HG03439 (cell line): ENCODE measurements around the gene RELB.
A peak's percentile ranks its signal among the peaks of the same experiment; 100 is the strongest.

Experiments used
- ATAC-seq: cut with Tn5 transposase; IDR thresholded peaks from one replicate; pipeline ENCODE4 v1.9.1; 2021; ENCODE audit warnings: mild to moderate bottlenecking, moderate library complexity; ENCODE audit not compliant: unreplicated experiment

RELB gene

DNA sequence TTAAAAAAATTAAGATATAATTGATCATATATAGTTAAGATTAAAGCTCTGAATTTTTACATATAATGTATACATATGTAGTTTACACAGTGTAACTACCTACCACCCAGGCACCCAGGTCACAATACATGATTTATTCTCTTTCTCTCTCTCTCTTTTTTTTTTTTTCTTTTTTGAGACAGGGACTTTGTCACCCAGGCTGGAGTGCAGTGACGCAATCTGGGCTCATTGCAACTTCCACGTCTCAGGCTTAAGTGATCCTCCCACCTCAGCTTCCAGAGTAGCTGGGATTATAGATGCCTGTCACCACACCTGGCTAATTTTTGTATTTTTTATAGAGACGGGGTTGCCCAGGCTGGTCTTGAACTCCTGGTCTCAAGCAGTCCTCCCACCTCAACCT lies 18.8 kb downstream of the RELB start:
- no peak for ATAC-seq

GRCh38 chr19:45021971-45022370 lies 20.7 kb downstream of the RELB start:
- ATAC-seq: no peak

DNA sequence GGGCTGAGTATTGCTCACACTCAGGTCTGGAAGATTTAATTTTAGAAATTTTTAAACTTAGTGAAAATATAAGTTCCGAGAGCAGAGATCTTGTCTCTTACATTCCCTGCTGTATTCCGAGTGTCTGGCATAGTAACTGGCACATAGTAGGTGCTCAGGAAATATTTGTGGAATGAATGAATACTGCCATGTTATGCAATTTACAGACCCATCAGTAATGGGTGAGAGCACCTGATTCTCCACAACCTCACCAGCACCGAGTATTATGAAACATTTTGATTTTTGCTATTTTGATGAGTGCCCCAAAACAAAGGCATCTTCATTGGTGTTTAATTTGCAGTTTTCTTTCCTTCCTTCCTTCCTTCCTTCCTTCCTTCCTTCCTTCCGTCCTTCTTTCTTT lies 21.8 kb downstream of the RELB start:
- ATAC-seq: no peak

GRCh38 chr19:45025264-45025663 lies 24.0 kb downstream of the RELB start:
- ATAC-seq: no peak

GRCh38 chr19:45027371-45027770 lies 26.1 kb downstream of the RELB start:
- no peak for ATAC-seq

DNA sequence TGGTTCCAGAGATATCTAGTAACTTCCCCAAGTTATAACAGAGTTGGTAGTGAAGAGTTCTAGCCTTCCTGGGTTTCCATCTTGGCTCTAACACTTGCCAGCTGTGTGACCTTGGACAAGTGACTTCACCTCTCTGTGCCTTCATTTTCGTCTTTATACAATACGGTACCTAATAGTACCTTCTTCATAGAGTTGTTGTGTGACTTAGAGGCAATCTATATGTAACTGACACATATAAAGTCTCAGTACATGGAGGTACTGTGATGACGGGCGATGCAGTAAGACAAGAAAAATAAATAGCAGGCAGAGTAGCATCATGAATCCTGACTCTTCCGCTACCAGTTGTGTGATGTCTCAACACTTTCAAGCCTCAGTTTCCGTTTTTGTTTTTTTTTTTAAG lies 29.6 kb downstream of the RELB start:
- ATAC-seq: no peak

- no peak for ATAC-seq
These were observed 31.2 kb downstream of the RELB start for GRCh38 chr19:45032421-45032820.

GRCh38 chr19:45035755-45036154 lies 34.5 kb downstream of the RELB start:
- no peak for ATAC-seq

- ATAC-seq: no peak
These were observed 36.3 kb downstream of the RELB start for GRCh38 chr19:45037393-45038169.

DNA sequence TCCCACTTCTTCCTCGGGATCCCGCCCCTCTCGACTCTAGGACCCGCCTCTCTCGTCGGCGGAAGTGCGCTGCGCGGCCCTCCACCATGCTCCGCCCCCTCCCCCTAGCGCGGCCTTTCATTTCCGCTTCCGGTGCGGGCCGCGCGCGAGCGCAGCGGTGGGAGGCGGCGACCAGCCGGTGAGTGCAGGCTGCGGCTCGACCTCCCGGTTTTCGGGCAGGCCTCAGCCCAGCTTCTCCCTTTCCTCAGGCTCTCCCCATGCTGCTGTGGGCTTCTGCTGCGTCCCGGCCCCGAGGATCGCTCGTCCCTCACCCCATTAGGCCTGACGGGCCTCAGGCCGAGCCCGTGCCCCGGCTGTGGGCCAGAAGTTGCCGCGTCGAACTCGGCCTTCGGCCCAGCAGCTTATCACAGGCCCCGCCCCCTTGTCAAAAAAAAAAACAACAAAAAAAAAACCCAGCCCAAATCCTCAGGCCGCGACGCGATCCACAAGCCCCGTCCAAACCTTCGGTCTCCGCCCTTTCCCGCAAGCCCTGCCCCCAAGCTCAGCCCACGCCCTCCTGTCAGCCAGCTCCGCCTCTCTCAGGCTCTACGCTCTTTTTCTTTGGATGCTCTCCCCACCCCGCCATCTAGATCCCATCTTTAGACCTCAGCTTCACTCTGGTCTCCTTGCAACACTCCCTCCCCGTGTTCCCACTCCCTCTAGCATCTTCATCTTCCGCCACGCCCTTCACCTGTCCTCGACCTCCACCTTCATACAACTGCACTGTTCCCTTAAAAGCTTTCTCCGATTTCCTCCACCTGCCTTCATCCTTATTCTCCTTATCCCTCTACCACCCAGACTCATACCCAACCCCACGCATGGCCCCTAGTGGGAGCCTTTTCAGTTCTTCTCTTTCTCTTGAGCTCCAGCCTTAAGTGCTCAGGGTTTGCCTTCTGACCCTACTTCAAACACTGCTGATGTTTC lies 37.9 kb downstream of the RELB start, which contains the start of gene CLASRP:
Gene CLASRP (plus strand): TSS at position 115 of the 963 bp plus-strand sequence. CDS start 1,168 bp downstream, outside the sequence.
- peak; percentile 71 for ATAC-seq

GRCh38 chr19:45040059-45040771 lies 39.0 kb downstream of the RELB start:
- ATAC-seq: no peak

GRCh38 chr19:45041125-45041524 lies 39.9 kb downstream of the RELB start:
- ATAC-seq: no peak

- ATAC-seq: no peak
These were observed 44.5 kb downstream of the RELB start for GRCh38 chr19:45045671-45046353.

DNA sequence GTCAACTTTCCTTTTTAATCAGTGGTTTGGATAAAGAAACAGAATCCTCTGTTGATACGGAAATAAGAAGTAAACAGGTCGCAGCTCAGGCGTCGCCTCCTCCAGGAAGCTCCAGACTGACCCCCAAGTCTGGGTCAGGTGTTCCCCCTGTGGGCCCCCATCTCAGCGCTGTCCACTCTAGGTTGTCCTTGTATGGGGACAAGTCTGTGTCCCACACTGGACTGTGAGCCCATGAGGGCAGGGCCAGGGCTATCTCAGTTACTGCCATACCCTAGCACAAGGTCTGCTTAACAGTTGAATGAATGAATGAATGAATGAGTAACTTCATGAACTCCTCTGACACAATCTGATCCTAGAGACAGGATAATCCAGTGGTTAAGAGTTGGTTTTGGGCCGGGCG lies 45.1 kb downstream of the RELB start:
- ATAC-seq: no peak

- no peak for ATAC-seq
These were observed 46.0 kb downstream of the RELB start for GRCh38 chr19:45047188-45047797.

- ATAC-seq: no peak
These were observed 47.9 kb downstream of the RELB start for GRCh38 chr19:45049073-45049736.

DNA sequence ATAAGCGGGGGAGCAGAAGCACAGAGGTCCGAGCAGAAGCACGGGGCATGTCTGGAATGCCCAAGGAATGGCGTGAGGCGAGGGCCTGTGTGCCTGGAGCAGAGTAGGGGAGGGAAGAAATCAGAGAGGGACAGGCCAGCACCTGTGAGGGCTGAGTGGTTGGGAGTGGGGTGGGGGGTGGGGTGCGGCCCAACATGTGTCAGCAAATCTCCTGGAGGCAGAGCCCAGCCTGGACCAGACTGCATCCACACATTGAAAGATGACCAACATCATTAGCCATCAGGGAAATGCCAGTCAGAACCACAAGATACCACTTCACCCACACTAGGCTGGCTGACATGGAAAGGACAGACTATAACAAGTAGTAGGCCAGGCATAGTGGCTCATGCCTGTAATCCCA lies 48.8 kb downstream of the RELB start:
- ATAC-seq: no peak

- no peak for ATAC-seq
These were observed 50.8 kb downstream of the RELB start for GRCh38 chr19:45051929-45052579.

DNA sequence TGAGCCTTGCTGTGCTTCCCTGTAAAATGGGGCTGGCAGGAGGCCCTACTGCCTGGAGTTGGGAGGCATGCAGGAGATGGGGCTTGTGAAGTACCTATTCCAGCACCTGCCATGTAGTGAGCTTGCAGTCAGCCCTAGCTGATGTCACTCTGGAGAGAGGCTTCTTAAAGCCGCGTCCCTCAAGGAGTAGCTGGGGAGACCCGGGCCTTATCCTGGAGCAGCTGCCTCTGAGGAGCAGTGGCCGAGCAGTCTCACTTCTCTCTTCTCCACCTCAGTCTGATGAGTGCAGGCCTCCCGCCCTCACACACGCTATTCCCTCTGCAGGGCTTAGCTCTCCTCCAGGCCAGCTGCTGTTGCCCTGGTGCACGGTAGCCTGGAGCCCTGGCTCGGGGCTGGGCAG lies 55.6 kb downstream of the RELB start:
- ATAC-seq: no peak
